HPDE6-E6E7 (cell line): ENCODE measurements around the gene MORN3.
"Not testable (repeated sequence)": the region's sequence is repeated elsewhere in the genome, so short reads cannot be mapped to it uniquely, and the experiment has no call there.

ENCODE experiments used
- DNase-seq: peaks from one replicate; pipeline ENCODE4 v3.0.0; 2011; ENCODE audit warnings: missing footprints; ENCODE audit errors: extremely low spot score

Gene MORN3

DNA sequence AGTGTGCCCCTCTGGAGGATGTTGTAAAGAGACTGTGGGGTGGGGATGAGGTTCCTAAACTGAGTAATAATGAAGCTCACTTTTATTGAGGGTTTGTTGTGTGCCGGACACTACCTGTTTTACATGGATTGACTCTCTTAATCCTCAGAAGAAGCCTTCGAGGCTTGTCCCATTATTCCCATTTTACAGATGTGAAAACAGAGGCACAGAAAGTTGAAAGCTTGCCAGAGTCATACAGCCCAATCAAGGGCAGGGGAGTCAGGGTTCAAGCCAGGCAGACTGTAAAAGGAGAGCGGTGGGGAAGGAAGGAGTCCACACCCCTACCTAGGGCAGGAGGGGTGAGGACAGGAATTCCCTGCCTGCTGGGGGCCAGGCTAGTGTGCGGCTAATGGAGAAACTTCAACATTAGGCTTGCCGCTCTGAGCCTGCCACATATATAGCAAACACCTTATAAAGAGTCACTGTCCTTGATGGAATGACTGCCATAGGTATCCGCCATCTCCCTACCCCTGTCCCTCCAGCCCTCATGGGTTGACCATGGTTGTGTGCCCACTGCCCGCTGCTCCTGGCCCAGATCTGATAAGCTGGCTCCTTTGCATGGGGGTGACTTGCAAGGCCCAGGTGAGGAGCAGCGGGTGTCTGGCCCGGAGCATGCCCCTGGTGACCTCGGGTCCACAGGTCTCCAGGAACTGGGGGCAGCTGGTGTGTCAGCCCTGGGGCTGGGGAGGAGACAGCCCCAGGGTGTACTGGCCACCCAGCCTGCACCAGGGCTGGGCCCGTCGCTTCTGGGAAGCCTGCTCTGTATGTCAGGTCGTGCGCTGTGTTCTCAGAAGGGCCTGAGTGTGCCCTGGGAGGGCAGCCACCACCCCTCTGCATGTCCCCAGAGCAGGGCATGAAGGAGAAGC lies 30.9 kb downstream of the MORN3 start:
- no peak for DNase-seq

DNA sequence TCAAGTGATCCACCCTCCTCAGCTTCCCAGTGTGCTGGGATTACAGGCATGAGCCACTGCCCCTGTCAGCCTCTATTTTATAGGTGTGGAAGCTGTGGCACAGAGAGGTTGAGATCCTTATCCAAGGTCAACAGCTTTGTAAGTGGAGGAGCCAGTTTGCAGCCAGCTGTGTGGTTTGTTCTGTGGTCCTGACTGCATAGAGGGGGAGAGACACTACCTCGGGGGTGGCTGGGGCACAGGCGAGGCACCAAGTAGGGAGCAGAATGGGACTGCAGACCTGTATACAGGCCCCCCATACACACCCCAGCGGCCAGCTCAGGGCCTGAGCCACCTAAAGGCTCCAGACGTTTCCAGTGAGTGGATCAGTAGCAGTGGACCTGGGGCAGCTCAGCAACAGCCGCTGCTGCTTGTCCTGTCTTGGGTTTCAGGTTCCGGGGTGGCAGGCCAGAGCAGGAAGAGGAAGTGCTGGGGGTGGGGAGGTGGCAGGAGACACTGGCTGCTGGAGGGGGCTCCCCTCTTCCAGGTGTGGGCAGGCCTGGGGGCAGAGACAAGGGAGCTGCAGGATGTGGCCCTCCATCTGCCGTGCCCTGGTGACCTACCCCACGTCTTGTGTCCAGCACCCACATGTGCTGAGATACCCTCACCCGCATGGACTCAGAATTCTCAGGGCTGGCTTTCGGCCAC lies 32.1 kb downstream of the MORN3 start:
- no peak for DNase-seq

DNA sequence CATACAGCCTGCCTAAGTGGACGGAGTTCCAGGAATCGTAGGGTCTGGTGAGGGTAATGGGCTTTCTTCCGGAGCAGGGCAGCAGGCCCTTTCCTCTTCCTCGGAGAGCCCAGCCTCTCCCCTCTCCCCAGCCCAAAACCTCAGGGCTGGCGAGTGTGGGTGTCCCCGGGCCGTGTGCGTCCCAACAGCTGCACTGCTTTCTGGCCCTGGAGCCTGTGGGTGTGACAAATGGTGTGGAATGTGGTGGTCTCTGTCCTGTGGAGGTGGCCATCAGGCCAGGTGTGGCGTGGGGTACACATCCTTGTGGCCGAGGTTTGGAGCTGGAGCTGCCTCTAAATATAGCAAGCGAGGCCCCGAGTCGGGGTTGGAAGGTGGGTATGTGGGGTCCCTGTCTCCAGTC lies 34.6 kb downstream of the MORN3 start:
- no peak for DNase-seq

DNA sequence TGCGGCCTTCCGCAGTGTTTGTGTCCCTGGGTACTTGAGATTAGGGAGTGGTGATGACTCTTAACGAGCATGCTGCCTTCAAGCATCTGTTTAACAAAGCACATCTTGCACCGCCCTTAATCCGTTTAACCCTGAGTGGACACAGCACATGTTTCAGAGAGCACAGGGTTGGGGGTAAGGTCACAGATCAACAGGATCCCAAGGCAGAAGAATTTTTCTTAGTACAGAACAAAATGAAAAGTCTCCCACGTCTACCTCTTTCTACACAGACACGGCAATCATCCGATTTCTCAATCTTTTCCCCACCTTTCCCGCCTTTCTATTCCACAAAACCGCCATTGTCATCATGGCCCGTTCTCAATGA lies 35.6 kb downstream of the MORN3 start:
- DNase-seq = not testable (repeated sequence)

DNA sequence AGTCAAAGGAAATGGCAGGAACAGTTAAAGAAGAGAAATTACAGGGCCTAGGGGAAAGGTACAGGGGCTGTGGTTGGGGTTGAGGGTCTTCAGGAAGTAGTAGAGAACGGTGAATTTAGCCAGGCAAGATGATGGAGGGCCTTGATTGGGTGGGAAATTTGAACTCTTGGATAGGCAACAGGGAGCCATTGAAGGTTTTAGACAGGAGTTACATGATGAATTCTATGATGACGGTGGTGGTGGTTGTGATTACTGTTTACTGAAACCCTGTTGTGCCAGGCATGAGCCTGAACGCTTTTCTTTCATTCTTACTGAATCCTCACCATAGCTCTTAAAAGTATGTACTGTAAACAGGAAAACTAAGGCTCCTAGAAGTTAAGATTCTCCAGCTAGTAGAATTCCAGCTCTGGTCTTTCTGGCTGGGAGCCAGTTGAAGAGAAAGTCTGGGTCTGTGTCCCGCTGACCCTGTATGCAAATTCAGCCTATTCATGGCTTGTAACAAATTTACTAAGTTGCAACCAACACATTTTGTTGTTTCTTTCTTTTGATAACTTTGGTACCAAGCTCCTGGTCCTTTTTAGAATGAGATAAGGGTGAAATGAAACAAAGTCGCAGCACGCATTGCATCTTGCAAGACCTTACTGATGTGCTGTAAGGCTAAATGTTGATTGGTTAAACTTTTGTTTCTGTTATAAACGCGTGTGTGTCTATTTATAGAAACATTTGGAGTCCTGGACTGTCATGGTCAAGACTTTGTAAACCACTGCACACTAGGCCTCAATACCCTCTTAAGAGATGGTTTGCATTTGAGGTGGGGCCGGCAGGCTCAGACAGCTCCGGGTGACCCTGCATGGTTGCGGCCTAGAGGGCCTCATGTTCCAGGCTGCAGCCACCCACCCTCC lies 37.1 kb downstream of the MORN3 start:
- no peak for DNase-seq

DNA sequence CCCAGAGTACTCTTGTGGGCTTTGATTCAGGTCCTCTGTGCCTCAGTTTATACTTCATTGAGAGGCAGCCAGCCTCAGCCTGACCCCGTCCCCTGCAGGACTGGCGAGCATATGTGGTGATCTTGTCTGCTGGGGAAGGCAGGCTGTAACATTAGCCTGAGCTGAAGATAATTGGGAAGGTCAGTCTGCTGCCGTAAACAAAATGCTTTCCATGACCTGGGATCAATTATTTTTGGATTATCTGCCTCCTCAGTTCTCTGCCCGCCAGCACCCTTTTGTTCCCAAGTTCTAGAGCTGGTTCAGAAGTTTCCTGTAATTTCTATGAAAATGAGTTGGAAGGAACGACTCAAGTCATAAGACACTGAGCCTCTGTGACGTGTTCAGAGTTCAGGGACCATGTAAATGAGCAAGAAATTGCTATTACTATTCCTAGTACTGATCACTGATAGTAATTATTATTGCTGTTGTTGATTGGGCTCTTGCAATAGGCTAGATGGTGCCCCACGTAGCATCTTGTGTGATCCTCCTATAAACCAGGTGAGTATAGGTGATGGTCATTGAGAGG lies 38.6 kb downstream of the MORN3 start:
- no peak for DNase-seq

DNA sequence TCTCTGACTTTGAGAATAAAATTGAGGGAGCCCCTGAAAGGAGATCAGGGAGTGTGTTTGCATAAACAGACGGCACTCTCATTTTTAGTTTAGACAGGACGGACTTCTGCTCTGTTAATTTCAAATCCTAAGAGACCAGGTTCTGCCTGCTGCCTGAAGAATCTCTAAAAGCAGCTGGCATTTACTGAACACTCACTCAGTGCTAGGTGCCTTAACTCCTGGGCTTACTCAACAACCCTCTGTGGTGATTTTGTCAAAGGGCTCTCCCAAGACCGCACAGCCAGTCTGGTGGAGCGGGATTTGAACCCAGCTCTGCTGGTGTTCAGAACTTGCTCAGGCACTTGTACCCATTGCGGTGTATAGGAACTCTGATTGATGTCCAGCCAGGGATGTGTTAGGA lies 40.9 kb downstream of the MORN3 start:
- no peak for DNase-seq

DNA sequence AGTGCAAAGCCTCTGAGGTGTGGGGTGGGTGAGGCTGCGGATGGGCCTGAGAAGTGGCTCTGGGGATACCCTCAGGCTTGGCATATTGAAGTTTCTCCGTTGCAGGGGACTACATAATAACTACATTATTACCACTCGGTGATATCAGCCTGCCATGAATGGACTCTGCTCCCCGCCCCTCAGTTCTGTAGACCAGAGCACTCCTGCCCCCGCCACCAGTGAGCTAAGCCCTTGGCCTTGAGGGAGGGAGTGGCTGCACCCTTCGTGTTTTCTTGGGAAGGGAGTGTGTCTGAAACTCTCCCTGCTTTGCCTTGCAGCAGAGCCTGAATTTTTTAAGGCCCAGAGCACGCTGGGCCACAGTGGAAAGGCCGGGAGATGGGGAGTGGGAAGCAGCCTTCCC lies 41.4 kb downstream of the MORN3 start:
- no peak for DNase-seq

DNA sequence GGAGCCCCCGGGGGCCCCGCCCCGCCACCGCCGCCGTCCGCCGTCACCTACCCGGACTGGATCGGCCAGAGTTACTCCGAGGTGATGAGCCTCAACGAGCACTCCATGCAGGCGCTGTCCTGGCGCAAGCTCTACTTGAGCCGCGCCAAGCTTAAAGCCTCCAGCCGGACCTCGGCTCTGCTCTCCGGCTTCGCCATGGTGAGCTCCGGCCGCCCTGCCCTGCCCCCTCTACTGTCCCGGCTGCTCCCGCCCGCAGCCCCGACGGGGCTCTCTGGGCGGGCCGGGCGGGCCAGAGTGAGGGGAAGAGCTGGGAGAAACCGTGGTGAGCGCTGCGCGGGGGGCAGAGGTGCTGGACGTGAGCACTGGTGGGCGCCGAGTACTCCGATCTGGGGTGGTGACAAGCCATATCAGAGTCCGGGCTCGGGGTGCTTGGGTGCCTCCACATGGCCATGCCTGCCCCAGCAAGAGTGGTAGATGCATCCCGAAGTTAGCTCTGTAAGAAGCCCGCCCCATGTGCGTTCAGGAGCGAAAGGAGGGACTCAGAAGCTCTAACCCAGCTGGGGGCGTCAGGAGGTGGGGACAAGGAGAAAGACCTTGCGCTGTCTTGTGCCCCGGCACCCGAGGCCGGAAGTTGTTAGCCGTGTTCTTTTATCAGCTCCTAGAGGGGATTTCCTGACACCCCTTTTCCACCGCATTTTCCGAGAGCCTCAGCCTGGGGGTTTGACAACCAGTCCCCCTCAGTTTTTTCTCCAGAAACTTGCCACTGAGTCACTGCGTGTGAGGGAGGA lies 42.4 kb downstream of the MORN3 start:
- DNase-seq = peak; percentile 59

DNA sequence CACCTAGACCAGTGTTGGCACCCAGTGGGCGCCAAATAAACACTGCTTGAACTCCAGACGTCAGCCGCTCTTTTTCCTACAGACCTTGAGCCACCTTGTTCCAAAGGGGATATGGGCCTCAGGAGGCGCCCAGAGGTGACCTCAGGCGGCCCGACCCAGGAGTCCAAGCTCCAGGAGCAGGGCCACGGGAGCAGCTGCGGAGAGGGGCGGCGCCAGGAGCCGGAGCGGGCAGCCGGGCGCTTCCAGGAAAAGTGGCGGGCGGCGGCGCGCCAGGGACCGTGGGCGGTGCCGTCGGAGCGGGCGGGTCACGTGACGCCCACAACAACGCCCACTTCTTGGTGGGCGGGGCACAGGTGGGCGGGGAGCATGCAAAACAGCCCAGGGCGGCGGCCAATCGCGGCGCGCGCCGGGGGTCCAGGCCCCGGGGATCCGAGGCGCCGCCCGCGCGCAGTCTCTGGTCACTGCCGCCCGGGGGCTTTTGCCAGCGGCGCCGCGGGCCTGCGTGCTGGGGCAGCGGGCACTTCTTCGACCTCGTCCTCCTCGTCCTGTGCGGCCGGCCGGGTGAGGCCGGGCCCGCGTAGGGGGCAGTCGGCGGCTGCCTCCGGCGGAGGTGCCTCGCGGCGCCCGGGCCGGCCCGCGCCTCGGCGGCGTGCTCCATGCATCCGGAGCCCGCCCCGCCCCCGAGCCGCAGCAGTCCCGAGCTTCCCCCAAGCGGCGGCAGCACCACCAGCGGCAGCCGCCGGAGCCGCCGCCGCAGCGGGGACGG lies 43.2 kb downstream of the MORN3 start, which contains the start of gene ORAI1:
Gene ORAI1, plus strand, starts transcription at position 444 of the 766 bp plus-strand sequence.
- DNase-seq = peak; percentile 76

DNA sequence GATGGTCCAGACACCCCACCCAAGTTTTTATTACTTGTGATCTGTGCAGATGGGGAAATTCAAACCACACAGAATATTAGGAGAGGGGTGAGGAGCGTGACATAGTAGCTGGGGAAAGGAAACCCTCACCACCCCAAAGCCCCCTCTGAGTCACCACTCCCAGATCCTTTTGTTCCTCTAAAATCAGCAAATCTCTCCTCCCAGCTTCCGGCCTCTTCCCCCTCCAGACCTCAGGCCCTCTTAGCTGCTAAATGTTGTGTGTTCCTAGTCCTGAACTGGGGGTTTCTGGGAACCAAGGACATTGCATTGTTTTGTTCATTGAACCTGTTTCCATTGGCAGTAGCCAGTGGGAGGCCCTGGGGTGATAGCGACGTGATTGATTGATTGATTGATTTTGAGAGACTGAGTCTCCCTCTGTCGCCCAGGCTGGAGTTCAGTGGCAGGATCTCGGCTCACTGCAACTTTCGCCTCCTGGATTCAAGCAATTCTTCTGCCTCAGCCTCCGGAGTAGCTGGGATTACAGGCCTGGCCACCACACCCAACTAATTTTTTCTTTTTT lies 49.0 kb downstream of the MORN3 start:
- no peak for DNase-seq

DNA sequence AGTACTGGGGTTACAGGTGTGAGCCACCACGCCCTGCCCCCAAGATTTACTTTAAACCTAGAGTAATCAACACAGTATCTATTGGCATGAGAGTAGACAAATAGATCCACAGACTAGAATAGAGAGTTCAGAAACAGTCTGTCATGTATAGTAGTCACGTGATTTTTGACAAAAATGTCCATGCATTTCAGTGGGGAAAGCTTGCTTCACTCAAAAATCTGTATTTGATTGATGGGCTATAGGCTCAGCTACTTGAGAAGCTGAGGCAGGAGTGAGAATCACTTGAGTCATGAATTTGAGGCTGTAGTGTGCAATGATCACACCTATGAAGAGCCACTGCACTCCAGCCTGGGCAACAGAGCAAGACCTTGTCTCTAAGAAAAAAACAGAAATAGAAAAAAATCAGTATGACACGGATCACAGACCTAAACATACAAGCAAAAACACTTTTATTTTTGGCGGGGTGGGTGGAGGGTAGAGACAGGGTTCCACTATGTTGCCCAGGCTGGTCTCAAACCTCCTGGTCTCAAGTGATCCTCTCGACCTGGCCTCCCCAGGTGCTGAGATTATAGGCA lies 50.7 kb downstream of the MORN3 start:
- no peak for DNase-seq

DNA sequence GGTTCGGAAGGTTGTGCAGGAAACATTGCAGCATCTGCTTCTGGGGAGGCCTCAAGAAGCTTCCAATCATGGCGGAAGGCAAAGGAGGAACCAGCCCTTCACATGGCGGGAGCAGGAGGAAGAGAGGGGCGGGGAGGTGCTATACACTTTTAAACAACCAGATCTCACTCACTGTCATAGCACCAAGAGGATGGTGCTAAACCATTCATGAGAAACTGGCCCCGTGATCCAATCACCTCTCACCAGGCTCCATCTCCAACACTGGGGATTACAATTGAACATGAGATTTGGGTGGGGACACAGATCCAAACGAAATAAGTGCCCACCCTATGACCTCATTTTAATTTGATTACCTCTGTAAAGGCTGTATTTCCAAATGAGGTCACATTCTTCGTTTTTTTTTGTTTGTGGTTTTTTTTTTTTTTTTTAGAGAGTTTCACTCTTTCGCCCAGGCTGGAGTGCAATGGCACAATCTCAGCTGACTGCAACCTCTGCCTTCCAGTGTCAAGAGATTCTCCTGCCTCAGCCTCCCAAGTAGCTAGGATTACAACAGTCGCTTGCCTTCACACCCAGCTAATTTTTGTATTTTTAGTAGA lies 54.5 kb downstream of the MORN3 start:
- no peak for DNase-seq

DNA sequence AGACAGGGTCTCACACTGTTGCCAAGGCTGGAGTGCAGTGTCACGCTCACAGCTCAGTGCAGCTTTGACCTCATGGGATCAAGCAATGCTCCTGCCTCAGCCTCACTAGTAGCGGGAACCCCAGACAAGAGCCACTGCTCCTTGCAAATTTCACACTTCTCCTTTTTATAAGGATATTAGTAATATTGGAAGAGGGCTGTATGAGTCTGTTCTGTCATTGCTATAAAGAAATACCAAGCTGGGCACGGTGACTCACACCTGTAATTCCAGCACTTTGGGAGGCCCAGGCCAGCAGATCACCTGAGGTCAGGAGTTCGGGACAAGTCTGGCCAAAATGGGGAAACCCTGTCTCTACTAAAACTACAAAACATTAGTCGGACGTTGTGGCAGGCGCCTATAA lies 56.0 kb downstream of the MORN3 start:
- no peak for DNase-seq

DNA sequence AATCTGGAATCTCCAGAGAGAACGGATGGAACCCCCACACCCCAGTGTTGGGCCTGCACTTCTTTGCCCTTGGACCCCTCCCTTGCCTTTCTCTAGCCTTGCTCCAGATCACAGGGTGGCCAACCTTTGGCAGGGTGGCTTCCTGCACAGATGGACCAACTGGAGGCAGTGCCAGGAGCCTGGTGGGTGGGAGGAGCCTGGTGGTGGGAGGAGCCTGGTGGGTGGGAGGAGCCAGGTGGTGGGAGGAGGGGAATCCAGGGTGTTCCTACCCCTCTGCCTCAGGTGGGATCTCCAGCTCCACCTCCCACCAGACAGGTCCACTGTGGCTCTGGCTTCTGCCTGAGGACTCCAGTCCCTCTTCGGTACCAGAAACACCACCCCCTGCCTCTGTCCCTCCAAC lies 58.1 kb downstream of the MORN3 start:
- no peak for DNase-seq

DNA sequence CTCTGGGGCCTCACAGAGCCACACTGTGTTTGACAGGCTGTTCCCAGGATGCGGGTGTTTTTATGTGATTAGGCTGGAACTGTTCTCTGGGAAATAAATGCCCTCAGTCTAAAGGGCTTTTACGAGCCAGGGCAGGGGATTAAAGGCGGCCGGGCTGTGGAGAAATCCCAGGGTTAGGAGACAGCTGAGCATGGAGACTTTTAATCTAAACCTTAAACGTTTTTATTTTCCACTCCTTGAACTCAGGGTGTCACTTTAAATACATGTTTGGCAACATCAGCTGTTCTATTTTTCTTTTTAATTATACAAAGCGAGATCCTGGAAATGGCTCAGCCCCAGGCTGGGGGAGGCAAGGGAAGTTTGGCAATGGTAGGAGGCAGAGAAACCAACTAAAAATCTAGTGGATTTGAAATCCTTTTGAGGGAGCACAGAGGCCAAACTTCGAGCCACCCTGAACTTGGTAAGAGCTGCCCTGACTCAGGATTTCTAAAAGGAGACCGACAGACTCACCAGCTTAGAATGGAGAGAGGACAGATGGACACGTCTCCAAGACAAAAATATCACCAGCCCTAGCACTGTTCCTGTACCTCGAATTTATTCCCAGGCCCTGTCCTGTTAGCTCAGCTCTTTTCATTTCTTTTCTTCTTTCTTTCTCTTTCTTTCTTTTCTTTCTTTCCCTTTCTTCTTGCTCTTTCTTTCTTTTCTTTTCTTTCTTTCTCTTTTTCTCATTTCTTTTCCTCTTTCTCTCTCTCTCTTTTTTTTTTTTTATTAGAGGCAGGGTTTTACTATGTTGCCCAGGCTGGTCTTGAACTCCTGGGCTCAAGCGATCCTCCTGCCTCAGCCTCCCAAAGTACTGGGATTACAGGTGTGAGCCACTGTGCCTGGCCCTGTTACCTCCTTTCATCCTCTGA lies 59.0 kb downstream of the MORN3 start:
- no peak for DNase-seq

DNA sequence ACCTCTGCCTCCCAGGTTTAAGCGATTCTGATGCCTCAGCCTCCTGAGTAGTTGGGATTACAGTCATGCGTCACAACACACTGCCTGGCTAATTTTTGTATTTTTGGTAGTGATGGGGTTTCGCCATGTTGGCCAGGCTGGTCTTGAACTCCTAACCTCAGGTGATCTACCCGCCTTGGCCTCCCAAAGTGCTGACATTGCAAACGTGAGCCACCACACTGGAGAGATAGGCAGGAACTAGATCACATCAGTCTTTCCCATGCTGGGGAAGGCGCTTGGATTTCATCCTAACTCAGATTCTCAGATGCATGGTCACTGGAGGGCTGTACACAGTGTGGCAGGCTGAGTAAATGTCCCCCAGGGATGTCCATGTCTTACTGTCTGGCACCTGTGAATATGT lies 61.2 kb downstream of the MORN3 start:
- no peak for DNase-seq

DNA sequence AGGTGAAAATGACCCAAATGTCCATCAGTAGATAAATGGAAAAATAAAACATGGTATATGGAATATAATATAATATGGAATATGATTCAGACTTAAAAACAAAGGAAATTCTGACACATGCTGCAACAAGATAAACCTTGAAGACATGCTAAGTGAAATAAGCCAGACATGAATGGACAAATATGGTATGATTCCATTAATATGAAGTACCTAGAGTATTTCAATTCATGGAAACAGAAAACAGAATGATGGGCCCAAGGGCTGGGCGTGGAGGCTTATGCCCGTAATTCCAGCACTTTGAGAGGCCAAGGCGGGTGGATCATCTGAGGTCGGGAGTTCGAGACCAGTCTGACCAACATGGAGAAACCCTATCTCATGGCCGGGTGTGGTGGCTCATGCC lies 65.9 kb downstream of the MORN3 start:
- no peak for DNase-seq
